ENCODE data around the gene TSPAN15.
A peak's percentile ranks its signal among the peaks of the same experiment; 100 is the strongest.

TSPAN15 gene

DNA sequence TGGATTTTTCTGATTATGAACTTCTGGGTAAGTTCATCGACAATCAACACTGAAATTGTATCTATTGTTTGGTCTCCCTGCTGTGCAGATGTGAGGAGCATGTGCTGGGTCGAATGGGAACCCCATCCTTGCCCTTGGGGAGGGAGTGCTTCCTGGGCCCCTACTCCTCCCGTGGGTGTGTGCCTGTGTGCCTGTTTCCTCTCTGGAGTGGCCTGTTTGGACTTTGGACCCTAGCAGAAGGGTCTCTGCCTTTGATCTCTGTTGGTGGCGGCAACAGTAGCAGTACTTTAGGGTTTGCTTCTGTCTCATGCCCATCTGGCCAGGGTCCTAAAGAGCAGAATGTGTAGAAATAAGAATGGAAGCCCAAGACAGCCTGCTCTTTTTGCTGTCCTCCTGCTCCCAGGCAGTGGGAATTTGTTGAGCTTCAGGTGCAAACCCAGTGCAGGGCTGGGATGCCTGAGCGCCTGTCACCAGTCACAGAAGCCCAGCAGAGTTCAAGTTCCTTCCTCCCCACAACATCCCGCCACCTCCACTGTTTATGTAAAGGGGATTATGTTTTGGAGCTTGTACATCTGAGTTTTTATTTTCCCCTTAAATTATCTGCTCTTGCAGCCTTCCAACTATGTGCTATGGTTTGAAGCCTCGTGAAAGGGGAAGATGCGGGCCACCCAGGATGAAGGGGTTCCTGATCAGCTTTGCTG lies 33.1 kb upstream of the TSPAN15 start:
- no peak for DNase-seq

DNA sequence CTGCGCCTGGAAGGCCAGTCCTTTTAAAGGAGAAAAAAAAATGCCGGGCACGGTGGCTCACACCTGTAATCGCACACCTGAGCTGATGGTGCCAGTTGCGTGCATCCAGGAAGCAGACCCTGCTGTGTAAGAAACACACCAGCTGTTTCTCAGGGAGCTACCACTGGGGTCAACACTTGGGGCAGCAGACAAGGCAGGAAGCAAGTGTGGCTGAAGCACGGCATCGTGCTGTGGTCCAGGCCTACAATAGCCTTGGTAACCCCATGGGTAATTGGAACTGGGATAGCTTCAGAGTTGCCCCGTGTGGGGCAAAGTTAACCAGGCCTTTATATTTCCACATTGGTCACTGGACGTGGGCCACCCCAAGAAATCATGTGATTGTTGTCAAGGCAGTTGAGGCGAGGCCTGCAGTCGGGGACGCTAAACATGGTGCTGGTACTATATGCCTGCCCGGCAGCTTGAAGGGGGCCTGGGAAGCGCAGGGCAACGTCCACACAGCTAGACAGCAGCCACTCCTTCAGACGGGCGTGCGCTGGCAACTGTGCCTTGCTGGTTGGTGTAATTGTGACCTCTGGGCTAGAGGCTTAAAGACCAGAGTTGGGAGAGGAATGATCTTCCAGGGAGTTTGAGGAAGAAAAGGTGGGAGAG lies 32.0 kb upstream of the TSPAN15 start:
- DNase-seq = no peak

DNA sequence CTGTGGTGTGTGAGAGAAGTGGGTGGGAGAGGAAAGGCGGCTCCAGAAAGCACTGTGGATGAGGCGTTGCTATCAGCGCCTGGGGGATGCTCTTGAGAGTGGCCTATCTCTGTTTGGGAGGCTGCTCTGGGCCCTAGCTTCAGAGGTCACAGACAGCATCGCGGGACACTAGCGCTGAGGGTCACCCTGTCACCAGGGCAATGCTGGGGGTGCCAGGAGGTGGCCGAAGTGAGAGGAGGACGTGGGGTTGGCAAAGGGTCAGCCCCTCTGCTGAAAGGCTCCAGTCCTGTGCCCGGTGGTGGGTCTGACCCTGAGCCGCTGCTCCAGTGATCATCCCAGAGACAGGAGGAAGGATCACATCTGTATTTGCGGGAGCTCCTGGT lies 31.5 kb upstream of the TSPAN15 start:
- DNase-seq = no peak

DNA sequence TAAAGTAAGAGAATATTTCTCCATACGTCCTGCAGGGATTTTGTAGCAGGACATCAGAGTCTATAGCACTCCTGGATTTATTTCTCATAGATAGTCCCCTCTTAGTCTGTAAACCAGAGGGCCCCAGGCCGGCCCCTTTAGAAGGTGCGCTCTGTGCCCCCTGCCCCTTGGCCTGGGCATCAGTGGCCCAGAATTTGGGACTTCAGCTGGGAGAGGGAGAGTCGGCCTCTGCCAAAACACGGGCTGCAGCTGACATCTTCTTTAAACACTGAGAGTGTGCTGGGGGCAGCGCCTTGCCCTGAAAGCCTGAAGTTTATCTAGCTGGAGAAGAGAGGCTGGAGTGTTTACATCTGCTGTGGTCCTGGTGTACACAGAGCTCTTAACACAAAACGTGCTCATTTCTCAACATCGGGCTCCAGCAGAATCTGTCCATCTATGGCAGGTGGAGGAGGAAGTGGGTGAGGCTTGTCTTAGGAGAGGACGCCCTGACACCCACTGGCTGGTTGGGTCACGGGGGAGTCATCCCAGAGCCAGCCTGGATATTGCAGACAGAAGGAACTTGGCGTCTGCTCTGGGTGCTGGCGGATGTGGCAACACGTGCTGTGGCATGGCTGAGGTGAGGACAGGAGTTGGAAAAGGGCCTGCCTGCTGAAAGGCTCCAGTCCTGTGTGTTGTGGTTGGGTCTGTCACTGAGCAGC lies 29.5 kb upstream of the TSPAN15 start:
- no peak for DNase-seq

DNA sequence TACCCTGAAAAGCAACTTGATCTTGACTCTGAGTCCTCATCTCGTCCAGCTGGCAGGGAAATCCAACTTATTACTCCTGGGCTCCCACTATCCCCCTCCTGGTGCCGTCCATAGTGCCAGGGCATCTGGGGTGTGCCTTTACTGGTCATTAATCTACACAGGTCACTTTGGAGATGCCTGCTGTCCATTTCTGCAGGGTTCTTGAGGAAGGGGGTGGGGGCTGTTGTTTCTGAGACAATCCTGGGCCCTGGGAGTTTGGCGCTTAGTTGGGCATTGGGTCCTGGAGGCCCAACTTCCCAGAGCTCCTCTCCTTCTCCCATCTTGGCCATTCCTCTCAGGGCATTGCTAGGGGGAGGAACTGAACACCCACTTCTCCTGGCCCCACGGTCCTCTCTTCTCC lies 28.6 kb upstream of the TSPAN15 start:
- DNase-seq = no peak

DNA sequence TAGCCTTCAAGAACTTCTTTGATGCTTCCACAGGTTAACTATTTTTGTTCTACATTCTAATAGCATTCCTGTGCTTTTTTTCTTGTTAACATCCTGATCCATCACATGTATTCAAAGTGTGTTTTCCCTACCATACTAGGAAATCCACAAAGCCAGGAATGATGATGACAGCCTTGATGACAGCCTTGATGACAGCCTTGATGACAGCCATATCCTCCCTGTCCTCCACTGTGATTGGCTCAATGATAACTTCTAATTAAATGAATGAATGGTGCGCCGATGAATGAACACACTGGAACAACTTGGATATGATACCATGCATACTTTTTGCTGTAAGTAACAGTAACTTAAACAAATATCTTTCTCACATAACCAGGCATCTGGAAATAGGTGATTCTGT lies 26.2 kb upstream of the TSPAN15 start:
- no peak for DNase-seq

DNA sequence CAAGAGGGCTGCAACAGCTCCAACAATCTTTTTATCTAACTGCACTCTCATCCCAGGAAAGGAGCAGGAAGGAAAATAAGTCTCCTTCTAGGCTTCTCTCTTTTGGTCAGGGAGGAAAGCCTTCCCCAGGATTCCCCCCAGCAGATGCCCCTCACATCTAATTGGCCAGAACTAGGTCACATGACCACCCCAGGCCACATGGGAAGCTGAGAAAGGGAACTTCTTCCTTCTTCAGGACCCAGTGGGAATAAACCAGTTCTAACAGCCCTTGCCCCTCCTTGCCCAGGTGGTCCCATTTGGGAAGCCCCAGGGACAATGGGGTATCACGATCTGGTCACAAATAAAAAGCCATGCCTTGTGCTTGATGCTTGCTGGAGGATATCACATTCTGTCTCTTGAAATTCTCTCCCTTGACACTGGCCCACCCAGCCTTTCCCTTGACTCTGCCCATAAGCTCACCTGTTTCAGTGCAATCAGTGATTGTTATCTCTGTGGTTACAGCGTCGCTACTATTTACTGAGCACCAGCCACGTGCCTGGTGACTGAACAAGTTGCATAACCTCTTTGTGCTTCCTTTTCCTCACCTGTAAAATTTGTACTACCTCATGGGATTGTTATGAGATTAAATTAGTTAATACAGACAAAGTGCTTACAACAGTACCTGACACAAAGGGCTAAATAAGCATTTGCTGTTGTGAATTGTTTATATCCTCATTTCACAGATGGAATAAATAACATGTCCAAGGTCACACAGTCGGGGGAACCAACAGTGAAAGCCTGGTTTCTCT lies 25.6 kb upstream of the TSPAN15 start:
- peak; percentile 77 for DNase-seq

DNA sequence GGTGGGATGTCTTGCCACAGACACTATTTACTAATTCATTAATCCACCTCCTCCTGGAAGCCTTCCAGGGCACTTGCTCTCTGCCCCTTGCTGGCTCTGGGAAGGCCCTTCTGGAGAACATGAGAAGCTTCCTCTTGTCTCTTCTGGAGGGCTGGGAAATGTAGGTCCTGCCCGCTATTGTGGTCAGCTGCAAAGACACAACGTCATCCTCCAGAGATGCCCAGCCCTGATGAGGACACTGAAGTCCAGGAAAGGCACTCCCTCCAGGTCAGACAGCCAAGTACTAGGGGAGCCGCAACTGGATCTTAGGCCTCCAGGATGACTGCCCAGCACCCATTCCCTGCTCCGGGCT lies 24.9 kb upstream of the TSPAN15 start:
- no peak for DNase-seq

DNA sequence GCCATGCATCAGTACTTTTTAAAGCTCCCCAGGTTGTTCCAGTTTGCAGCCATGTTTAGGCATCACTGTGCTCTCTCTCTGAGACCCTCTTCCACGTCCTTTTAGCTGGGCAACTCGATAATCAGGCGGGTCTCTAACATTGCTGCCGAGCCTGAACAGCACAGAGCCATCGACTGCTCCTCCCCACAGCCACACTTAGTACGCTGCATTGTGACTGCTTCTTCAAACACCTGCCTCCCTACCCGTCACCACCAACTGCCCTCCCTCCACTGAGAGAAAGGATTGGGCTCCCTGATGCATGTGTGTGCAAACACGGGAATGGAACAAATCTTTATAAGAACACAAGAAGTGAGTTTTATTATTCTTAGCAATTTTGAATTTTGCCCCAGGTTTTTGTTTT lies 23.1 kb upstream of the TSPAN15 start:
- DNase-seq = no peak

DNA sequence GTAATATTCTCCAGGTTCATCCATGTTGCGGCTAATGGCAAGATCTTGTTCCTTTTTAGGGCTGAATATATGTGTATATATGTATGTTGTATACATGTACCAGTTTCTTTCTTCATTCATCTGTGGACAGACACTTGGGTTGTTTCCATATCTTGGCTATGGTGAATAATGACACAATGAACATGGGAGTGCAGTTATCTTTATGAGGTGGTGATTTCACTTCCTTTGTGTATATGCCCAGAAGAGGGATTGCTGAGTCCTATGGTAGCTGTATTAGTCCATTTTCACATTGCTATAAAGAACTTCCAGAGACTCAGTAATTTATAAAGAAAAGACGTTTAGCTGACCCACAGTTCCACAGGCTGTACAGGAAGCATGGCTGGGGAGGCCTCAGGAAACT lies 17.1 kb upstream of the TSPAN15 start:
- no peak for DNase-seq

DNA sequence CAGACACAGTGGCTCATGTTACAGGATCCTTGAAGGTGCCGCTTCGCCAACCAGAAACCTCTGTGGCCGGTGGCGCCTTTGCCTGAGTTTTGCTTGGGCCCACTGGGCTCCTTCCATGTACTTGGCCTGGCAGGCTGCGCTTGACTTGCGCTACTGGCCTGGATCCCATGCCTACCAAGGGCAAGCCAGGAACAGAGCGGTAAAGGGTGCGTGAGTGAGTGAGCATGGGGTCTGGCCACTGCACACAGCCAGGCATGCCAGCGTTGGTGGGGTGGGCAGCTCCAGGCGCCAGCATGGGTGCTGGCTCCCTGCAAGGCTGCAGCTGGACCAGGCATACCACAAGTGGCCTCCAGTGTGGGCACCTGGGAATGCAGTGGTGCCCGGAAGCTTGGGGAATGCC lies 16.3 kb upstream of the TSPAN15 start:
- no peak for DNase-seq

DNA sequence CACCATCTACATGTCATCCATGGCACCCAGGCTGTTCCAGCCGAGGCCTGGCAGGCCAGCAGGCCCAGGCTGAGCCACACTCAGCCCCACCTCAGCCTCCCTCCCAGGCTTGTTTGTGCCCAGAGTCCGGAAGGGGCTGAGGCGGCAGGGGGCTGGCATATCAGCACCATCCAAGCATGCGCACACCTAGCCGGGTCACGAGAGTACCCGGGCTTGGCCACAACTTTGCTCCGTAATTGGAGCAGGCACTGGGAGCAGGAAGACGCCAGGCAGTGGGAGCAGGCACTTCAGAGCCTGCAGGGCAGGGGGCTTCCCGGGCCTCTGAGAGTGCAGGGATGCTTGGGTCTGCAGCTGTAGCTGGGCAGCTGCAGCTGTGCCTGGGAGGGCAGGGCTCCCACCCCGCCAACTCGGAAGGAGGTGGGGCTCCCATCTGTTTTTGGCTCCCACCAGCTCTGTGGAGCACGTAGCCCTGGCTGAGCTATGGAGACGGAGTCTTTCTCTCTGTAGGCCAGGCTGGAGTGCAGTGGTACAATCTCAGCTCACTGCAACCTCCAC lies 15.2 kb upstream of the TSPAN15 start:
- no peak for DNase-seq

DNA sequence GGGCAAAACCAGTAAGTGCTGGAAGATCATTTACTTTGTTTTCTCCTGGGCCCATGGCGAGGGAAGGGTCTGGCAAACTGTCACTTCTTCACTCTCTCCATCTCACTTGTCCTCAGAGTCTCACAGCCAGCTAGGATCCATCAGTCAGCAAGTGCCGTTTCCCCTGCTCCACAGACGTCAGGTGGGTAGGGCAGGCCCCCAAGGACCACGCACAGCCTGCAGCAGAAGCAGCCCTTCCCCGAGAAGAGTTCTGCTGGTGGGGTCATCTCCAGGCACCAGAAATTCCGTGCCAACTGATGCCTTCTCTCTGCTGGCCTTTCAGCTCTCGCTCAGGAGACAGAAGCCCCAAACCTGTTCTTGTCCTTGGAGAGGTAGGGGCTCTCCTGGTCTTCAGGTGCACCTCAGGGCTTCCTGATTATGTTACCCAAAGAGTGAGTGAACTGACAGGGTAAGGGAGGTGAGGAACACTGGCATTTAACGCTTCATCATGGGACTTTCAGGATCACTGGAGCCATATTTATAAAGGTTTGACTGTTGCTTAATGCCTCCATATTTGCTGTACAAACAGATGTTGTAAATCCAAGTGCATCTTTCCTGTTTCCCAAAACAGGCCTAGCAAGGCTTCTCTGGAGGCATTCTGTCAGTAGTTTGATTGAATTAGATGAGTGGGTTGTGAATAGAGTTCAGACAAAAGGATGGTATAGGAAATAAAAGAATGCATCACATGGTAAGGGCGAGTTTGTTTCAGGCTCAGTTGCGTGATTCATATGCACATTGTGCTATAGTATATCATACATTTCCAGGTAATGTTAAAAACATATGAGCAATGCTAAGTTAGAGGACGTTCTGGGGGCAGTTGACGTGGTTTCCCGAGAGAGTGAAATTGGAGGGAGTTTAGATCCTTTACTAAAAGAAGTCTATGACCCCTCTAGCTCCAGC lies 13.7 kb upstream of the TSPAN15 start:
- DNase-seq = no peak

DNA sequence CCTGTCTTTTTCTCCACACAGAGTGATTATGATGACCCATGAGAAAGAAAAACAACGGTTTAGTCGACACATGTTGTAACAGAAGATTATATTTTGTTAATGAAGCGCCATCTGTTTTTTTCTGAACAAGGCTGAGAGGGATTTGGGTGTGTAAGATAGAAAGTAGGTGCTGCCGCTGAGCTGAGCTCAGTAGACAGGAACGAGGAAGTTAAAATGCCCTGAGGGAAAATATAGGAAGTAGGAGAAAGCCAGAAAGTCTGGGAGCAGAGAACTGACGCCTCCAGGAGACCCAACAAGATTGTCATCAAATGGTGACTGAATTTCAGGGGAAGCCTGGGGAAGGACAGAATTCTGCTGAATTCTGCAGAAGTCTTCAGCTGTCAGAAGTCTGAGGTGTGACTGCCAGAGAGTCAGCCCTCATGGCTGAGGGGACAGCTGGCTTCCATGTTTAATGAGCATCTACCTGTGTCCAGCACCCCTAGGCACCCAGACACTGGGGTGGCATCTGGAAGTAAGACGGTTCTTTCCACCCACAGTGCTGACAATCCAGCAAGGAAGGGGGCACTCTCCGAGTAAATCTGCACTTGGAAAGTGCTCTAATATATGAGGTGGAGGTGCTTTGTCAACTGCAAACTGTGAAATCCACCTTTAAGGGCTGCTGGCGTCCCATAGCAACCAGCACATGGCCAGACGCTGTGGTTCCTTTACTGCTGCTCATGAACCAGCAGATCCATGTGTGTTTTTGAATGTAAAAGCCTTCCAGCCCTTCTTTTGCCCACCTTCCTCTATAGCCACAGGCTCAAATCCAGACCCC lies 12.5 kb upstream of the TSPAN15 start:
- no peak for DNase-seq

DNA sequence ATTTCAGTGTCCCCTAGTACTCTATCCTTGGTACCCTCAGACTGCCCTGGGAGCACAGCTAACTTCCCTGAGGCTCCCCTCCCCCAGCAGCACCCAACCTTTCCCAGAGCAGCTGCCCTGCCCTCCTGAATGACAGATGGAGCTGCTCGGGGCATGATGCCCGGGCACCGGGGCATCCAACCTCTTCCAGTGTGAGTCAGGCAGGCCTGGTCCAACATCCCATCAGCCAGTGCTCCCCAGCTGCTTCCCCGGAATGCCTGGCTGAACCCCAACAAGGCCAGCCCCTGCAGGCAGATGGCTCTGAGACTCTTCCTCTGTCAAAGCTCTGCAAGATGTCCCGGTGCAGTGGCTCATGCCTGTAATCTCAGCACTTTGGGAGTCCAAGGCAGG lies 11.9 kb upstream of the TSPAN15 start:
- DNase-seq = no peak

DNA sequence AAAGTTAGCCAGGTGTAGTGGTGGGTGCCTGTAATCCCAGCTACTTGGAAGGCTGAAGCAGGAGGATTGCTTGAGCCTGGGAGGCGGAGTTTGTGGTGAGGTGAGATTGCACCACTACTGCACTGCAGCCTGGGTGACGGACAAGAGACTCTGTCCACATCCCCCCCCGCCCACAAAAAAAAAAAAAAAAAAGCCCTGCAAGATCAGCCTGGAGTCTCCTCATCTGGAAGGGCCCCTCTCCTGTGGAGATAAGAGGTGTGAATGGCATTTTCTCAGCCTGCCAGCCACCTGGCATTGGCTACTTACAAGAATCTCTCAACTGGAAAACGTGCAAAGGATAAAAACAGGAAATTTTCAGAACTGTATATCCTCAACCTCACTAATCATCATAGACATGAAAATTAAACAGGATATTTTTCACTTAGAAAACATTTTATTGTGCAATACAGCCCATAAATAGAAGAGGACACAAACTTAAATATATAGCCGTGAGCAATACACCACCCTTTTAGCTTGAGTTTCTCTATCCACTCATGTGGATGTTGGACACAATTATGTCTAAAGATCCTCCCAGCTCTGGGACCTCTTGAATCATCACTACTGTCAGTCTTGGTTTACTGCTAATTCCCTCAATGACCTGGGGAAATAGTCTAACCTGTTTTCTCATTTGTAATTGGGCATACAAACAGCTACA lies 11.3 kb upstream of the TSPAN15 start:
- DNase-seq = no peak

DNA sequence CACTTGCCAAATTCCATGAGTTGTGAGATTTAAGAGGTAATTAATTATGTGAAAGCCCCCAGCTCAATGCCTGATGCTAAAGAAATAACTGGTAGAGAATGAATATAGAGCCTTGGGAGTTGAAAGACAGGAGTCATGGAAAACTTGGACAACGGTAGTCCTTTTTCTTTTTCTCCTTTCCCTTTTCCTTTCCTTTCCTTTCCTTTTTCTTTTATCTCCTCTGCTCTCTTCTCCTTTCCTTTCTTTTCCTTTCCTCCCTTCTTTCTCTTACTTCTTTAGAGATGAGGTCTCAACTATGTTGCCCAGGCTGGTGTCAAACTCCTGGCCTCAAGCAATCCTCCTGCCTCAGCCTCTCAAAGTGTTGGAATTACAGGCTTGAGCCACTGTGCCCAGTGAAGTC lies 7.9 kb upstream of the TSPAN15 start:
- no peak for DNase-seq

DNA sequence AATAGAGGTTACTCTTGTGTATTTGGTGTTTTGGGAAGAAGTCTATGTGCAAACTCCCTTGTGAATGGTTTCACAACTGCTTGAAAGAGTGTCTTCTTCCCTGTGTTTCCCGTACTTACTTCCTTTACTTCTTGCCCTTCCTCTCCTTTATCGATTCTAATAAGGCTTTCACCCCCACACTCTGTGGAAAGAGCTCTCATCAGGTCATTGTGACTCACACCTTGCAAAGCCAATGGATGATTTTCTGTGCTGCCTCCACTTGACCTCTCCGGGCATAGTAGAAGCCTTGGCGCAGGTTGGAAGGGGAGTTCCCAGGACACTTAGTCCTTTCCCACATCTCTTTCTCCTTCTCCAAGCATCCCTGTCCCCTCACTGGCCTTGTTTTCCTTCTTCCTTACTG lies 6.2 kb upstream of the TSPAN15 start:
- DNase-seq = no peak

DNA sequence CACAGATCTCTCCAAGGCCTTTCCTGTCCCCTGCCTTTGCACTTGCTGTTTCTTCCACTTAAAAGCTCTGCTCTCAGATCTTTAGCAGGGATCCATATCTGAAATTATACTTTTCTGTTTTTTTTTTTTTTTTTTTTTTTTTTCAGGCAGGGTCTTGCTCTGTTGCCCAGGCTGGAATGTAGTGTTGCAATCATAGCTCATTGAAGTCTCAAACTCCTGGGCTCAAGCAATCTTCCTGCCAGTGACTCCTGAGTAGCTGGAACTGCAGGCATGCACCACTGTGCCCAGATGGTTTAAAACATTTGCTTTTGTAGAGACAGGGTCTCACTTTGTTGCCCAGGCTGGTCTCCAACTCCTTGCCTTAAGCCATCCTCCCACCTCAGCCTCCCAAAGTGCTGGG lies 5.0 kb upstream of the TSPAN15 start:
- DNase-seq = no peak

DNA sequence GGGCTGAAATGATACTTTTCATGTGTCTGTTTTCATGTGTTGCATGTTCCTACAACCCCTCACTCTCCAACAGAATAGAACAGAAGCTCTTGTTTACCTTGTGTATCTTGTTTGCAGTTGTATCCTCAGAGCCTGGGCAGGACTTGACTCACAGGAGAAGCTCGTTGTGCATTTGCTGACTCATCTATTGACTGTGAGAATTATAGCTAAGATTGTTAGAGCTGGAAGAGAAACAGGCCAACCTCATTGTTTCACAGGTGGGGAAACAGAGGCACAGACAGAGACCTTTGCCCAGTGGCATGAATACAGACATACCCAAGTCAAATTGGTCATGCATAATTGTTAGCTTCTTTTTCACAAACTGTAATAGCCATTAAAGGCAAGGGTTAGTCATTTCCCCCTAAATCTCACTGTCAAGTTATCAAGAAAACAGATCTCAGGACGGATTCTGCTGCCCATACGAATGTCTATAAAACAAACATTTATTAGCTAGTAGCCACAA lies 4.6 kb upstream of the TSPAN15 start:
- DNase-seq = no peak

DNA sequence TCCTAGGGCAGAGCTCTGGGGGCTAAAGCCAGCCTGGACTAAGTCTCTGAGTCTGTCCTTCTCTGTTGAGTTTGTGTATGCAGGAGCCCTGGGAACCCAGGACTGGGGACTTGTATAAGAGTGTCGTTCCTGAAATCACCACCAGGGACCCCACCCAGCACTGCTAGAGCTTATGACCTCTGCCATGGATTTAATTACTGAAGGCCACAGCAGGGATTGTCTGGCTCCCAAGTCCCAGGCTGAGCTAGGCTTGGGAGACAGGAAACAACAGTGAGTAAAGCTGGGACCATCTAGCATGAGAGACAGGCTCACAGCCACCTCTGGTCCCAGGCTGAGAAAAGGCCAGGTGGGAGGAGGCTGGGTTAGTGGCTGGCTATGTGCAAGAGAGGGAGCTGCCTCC lies 1.4 kb upstream of the TSPAN15 start:
- DNase-seq = peak; percentile 66
